GM12875 (cell line): Measurements from ENCODE around the gene COL4A1.

Experiments
- H3K4me3 ChIP-seq: one replicate; pipeline ENCODE4 v1.5.1; 2011; ENCODE audit warnings: low read depth, low read length, control low read depth
- CTCF ChIP-seq: IDR thresholded peaks from 2 replicates; pipeline ENCODE4 v1.5.1; 2011; ENCODE audit warnings: low read depth, mild to moderate bottlenecking, control low read depth, inconsistent platforms, low read length, moderate library complexity, borderline replicate concordance; ENCODE audit not compliant: insufficient read depth

Gene COL4A1

GRCh38 chr13:110297766-110298504, 9.0 kb downstream of the COL4A1 start:
- no peak overlapping the region for H3K4me3 ChIP-seq
- TF ChIP-seq CTCF, result no peak

- no peak overlapping the region for H3K4me3 ChIP-seq
- no peak for TF ChIP-seq CTCF
Observed at GRCh38 chr13:110297011-110297410, 9.9 kb downstream of the COL4A1 start.

- no peak for TF ChIP-seq CTCF
- H3K4me3 ChIP-seq, result no peak overlapping the region
Observed at GRCh38 chr13:110294622-110295021, 12.3 kb downstream of the COL4A1 start.

GRCh38 chr13:110294146-110294545, 12.8 kb downstream of the COL4A1 start:
- no peak for TF ChIP-seq CTCF
- no peak overlapping the region for H3K4me3 ChIP-seq

GRCh38 chr13:110293649-110294048, 13.3 kb downstream of the COL4A1 start:
- no peak for TF ChIP-seq CTCF
- H3K4me3 ChIP-seq, result no peak overlapping the region

- no peak overlapping the region for H3K4me3 ChIP-seq
- no peak for TF ChIP-seq CTCF
Observed at GRCh38 chr13:110293037-110293436, 13.9 kb downstream of the COL4A1 start.

- no peak overlapping the region for H3K4me3 ChIP-seq
Observed at GRCh38 chr13:110291286-110291685, 15.7 kb downstream of the COL4A1 start.

More at GRCh38 chr13:110291286-110291685, 15.7 kb downstream of the COL4A1 start:
- TF ChIP-seq CTCF, result no peak
